Choroid plexus epithelial cell (primary cell): Measurements from ENCODE around the gene SRRM2.

Experiments used
- DNase-seq: peaks from one replicate; pipeline ENCODE4 v3.0.0-alpha.2; 2010; ENCODE audit warnings: low read depth
- H3K4me3 ChIP-seq: 2 replicates; pipeline ENCODE4 v1.5.1; 2011; ENCODE audit warnings: low read depth, mild to moderate bottlenecking, control low read depth, low read length, moderate library complexity
- TF ChIP-seq, protein P1 (sequence below): conservative IDR thresholded peaks from 2 replicates; pipeline ENCODE4 v1.5.1; 2011; ENCODE audit warnings: low read depth, mild to moderate bottlenecking, control low read depth, inconsistent platforms, low read length, moderate library complexity

Gene SRRM2

DNA sequence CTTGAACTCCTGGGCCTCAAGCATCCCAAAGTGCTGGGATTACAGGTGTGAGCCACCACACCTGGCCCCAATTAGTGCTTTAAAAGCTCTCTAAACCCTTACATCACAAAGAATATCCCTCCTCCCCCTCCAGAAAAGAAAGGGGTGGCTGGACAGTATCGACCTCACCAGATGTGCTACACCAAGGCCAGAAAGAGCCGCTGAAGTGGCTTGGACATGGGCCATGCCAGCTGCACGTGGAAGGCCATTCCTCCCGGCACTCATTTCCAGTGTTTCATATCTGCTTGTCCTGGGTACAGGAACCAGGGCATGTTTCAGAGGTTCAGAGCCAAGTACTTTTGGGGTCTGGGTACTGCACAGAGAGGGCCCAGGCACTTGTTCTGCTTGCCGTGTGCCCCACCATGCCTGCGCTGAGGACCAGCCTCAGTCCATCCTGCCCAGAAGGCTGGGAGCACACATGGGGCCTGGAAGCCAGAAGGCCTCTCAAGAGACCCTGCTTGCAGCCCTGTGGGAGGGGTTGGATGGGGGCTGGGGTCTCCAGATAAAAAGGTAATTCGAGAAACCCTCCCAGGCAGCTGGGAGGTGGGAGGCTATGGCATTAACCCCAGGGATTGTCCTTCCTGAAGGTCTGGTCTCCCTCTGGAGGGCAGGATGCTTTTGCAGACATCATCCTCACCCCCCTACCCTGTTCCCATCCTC is 3.5 kb upstream of the SRRM2 start:
- H3K4me3 ChIP-seq: no peak overlapping the region
- TF ChIP-seq, protein P1, sequence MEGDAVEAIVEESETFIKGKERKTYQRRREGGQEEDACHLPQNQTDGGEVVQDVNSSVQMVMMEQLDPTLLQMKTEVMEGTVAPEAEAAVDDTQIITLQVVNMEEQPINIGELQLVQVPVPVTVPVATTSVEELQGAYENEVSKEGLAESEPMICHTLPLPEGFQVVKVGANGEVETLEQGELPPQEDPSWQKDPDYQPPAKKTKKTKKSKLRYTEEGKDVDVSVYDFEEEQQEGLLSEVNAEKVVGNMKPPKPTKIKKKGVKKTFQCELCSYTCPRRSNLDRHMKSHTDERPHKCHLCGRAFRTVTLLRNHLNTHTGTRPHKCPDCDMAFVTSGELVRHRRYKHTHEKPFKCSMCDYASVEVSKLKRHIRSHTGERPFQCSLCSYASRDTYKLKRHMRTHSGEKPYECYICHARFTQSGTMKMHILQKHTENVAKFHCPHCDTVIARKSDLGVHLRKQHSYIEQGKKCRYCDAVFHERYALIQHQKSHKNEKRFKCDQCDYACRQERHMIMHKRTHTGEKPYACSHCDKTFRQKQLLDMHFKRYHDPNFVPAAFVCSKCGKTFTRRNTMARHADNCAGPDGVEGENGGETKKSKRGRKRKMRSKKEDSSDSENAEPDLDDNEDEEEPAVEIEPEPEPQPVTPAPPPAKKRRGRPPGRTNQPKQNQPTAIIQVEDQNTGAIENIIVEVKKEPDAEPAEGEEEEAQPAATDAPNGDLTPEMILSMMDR: no peak
- no peak for DNase-seq

DNA sequence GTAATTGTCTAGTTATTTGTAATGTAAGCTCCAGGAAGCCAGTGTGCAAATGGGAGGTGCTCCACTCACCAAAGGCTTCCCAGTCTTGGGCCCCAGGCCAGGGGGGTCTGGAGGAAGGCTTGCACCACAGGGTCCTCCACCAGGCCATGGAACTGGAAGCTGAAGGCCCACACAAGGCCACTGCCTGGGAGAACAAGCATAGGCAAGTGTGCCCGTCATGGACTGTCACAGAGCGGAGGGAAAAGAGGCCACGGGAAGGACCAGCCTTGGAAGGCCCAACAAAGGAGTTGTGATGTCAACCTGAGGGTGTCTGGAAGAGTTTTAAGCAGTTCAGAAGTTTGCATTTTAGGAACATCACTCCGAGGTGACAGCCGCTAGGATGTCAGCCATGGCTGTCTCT is 3.0 kb upstream of the SRRM2 start:
- TF ChIP-seq, protein P1: no peak
- H3K4me3 ChIP-seq: no peak overlapping the region
- no peak for DNase-seq

DNA sequence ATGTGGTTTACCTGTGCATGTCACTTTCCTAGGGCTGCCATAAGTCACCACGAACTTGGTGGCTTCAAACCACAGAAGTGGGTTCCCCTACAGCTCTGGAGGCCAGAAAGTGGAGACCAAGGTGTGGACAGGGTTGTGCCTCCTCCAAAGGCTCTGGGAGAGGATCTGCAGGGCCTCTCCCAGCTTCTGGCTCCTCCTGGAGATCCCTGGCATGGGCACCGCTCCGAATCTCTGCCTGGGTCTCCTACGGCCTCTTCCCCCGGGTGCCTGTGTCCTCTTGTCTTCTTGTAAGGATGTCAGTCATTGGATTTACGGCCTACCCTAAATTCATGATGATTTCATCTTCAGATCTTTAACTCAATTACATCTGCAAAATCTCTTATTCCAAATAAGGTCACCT is 2.5 kb upstream of the SRRM2 start:
- TF ChIP-seq, protein P1: no peak
- DNase-seq: no peak
- H3K4me3 ChIP-seq: no peak overlapping the region

DNA sequence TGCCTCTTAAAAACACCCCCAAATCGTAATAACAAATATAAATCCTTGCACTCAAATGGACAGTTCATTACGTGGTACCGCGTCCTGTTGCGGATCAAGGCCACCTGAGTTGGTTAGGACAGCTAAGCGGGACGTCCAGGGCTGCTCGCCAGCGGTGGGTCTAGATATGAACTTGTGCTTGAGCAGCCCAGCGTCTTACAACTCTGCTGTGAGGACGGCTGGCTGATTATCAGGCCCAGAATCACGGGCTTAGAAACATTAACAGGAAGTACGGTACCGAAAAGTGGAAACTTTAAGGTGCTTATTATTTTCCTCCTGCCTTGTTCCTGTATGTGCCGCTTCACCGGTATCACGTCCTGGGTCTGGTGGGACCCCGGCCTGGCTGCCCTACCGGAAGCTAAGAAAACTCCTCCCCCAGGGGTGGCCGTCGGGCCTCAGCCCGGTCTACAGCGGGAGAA is 832 bp upstream of the SRRM2 start:
- peak overlapping the region; percentile 92 for H3K4me3 ChIP-seq
- no peak for DNase-seq
- TF ChIP-seq, protein P1: no peak

DNA sequence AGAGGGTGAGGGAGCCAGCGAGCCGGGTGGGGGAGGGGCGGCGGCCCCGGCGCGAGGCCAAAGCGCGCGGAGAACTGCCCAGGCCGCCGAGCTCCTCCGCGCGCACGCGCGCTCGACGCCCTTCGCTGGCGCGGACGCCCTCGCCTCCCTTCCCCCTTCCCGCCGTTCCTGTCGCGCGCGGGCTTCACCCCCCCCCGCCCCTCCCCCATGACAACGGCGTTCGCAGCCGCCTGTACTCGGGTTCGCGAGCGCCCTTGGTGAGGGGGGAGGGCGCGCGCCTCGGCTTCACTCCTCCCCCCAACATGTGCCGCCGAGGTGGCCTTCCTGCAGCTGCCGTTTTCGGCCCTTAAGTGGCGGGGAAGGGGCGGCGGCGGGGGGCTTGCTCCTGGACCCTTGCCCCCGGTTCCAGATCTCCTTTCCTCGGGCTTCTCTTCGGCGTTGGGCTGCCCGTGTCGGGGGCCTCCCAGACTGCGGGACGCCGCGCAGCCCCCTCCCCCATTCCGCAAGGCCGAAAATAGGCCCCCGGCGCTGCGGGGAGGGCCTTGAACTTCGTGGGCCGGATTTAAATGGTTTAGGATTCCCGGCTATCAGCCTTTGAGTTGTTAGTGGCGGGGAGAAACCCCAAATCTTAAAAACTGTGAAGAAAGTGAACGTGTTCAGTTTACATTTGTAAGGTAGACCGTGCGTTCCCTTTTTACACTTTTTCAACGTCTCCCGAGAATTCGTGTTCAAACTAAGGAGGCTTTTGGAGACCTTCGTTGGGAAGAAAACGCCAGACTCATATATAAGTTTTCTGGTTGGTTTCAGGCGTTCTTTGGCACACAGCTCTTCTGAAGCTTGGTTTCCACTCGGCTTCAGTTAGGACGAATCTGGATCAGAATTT is 653 bp downstream of the SRRM2 start:
- peak overlapping the region; percentile 92 for H3K4me3 ChIP-seq
- TF ChIP-seq, protein P1: no peak
- DNase-seq: peak; percentile 79

DNA sequence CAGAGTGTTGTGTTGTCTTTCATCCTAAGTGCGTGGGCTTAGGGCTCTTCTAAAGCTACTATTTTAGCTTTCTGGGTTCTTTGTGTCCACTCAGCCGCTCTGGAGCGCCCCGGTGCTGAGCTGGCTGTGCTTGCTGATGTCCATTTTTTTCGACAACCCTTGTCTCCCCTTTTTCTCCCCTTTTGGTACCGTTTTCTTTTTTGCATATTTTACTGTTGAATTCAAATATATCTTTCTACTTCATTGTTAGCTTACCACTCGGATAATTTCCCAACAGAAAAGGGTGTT is 1.2 kb downstream of the SRRM2 start:
- H3K4me3 ChIP-seq: peak overlapping the region; percentile 92
- TF ChIP-seq, protein P1: no peak
- DNase-seq: peak; percentile 33
